Right atrium auricular region (tissue), 2 donors: ENCODE results near the gene LPP. TPM values are rescaled to one million over a fixed set of nuclear protein-coding genes. Genes with fewer than 3 reads are reported as not detected.
A peak's percentile ranks its signal among the peaks of the same experiment; 100 is the strongest.

ENCODE experiments used
- DNase-seq: peaks from one replicate; pipeline ENCODE4 v3.0.0-alpha.2; 2019; ENCODE audit warnings: low spot score
- H3K27ac ChIP-seq, 2 donors: fragments of 200-600 bp; sonication (generic); 1 replicate in 1 of 2; 2 replicates in 1 of 2; pipeline ENCODE4 v1.5.1; 2016 to 2019
- H3K27me3 ChIP-seq, 2 donors: fragments of 200-600 bp; sonication (generic); one replicate each; pipeline versions ENCODE4 v1.5.1 to v1.6.0; 2017 to 2019
- H3K36me3 ChIP-seq: fragments of 200-600 bp; sonication (generic); one replicate; pipeline ENCODE4 v1.5.1; 2016
- H3K4me1 ChIP-seq, 2 donors: fragments of 200-600 bp; sonication (generic); one replicate each; pipeline versions ENCODE4 v1.5.1 to v1.6.0; 2017 to 2019
- H3K4me3 ChIP-seq, 2 donors: fragments of 200-600 bp; sonication (generic); 1 replicate in 1 of 2; 2 replicates in 1 of 2; pipeline ENCODE4 v1.5.1; 2017 to 2019; ENCODE audit warnings: mild to moderate bottlenecking in 1 of 2, moderate library complexity in 1 of 2
- H3K9me3 ChIP-seq, 2 donors: fragments of 200-600 bp; sonication (generic); one replicate each; pipeline ENCODE4 v1.5.1; 2019
- CTCF ChIP-seq, 2 donors: fragments of 200-600 bp; sonication (generic); IDR thresholded peaks; one replicate each; pipeline ENCODE4 v1.5.1; 2019; ENCODE audit warnings: antibody characterized with exemption in 2 of 2
- total RNA-seq, 2 donors: library from RNA; depleted of rRNA; stranded (reverse); fragments of >200 nt; gene quantifications; one replicate each; pipeline ENCODE4 v1.1.0, GENCODE V29; 2016

Gene LPP
- total RNA-seq, 2 donors from 2014 or later = 117 to 186 TPM

- Histone ChIP-seq H3K9me3 (no peaks in the 10 kb centered on the region), H3K27ac (no peak overlapping the region), H3K36me3 (no peaks in the 10 kb centered on the region), H3K4me3 (no peak overlapping the region), H3K4me1 (peaks cover 0 to 12% of the 10 kb centered on the region in 2 donors), H3K27me3 (no peaks in the 10 kb centered on the region)
- no peak for TF ChIP-seq CTCF (IDR thresholded peaks at IDR 0.05)
- DNase-seq = no peak
These were observed 552.6 kb downstream of the LPP start for GRCh38 chr3:188706599-188706998.

- Histone ChIP-seq H3K36me3 (no peaks in the 10 kb centered on the region), H3K27ac (no peak overlapping the region), H3K4me3 (no peak overlapping the region), H3K4me1 (peaks cover 0 to 22% of the 10 kb centered on the region in 2 donors), H3K9me3 (no peaks in the 10 kb centered on the region), H3K27me3 (no peaks in the 10 kb centered on the region)
- TF ChIP-seq CTCF (IDR thresholded peaks at IDR 0.05) = no peak
- no peak for DNase-seq
These were observed 553.7 kb downstream of the LPP start for GRCh38 chr3:188707381-188708288.

- TF ChIP-seq CTCF (IDR thresholded peaks at IDR 0.05) = no peak
- no peak overlapping the region for H3K4me3 ChIP-seq
These were observed 557.9 kb downstream of the LPP start for GRCh38 chr3:188711881-188712247.

GRCh38 chr3:188712248-188712924 is 558.4 kb downstream of the LPP start:
- Histone ChIP-seq H3K27me3 (no peaks in the 10 kb centered on the region), H3K27ac (peak overlapping the region in 1 of 2 donors; percentile 65), H3K4me1 (peaks cover 0 to 16% of the 10 kb centered on the region in 2 donors), H3K36me3 (no peaks in the 10 kb centered on the region), H3K9me3 (no peaks in the 10 kb centered on the region), H3K4me3 (no peak overlapping the region)
- TF ChIP-seq CTCF (IDR thresholded peaks at IDR 0.05) = no peak
- DNase-seq = no peak

More at GRCh38 chr3:188711881-188712247, 557.9 kb downstream of the LPP start:
- Histone ChIP-seq H3K27ac (peak overlapping the region in 1 of 2 donors; percentile 65), H3K4me1 (peaks cover 0 to 16% of the 10 kb centered on the region in 2 donors), H3K36me3 (no peaks in the 10 kb centered on the region), H3K27me3 (no peaks in the 10 kb centered on the region), H3K9me3 (no peaks in the 10 kb centered on the region)
- no peak for DNase-seq

GRCh38 chr3:188712991-188713390 is 559.0 kb downstream of the LPP start:
- Histone ChIP-seq H3K27ac (peak overlapping the region in 1 of 2 donors; percentile 65), H3K9me3 (no peaks in the 10 kb centered on the region), H3K27me3 (no peaks in the 10 kb centered on the region), H3K36me3 (no peaks in the 10 kb centered on the region), H3K4me1 (peaks cover 0 to 16% of the 10 kb centered on the region in 2 donors), H3K4me3 (no peak overlapping the region)
- no peak for TF ChIP-seq CTCF (IDR thresholded peaks at IDR 0.05)
- DNase-seq = no peak
